Mesendoderm (in vitro differentiated cells): ENCODE measurements around the gene TSSK2. TPM values are rescaled to one million over a fixed set of nuclear protein-coding genes. Genes with fewer than 3 reads are reported as not detected.
"Not testable (repeated sequence)": the region's sequence is repeated elsewhere in the genome, so short reads cannot be mapped to it uniquely, and the experiment has no call there.

Experiments
- DNase-seq: peaks from one replicate; pipeline ENCODE4 v3.0.0; 2013
- H2AK5ac ChIP-seq: 2 replicates; pipeline ENCODE4 v1.6.1; 2013; ENCODE audit warnings: low read length, inconsistent platforms
- H2BK120ac ChIP-seq: 2 replicates; pipeline ENCODE4 v1.6.1; 2013; ENCODE audit warnings: low read depth, mild to moderate bottlenecking, low read length, moderate library complexity, mixed read lengths
- H2BK15ac ChIP-seq: replicated peaks from 2 replicates; pipeline ENCODE4 v1.6.1; 2013; ENCODE audit warnings: low read depth, mild to moderate bottlenecking, moderate library complexity
- H2BK5ac ChIP-seq: 2 replicates; pipeline ENCODE4 v1.6.1; 2013; ENCODE audit warnings: low read length, inconsistent platforms
- H3K18ac ChIP-seq: 2 replicates; pipeline ENCODE4 v1.6.1; 2013; ENCODE audit warnings: mild to moderate bottlenecking, low read length, mixed read lengths
- H3K23ac ChIP-seq: one replicate; pipeline ENCODE4 v1.6.1; 2013; ENCODE audit warnings: low read length
- H3K27ac ChIP-seq: 2 replicates; pipeline ENCODE4 v1.5.1; 2013; ENCODE audit warnings: low read depth, mild to moderate bottlenecking, inconsistent platforms, low read length, moderate library complexity
- H3K27me3 ChIP-seq: 2 replicates; pipeline ENCODE4 v1.6.1; 2013; ENCODE audit warnings: low read length, control low read depth, mild to moderate bottlenecking, inconsistent platforms; ENCODE audit not compliant: insufficient read depth, poor library complexity
- H3K36me3 ChIP-seq: 2 replicates; pipeline ENCODE4 v1.6.1; 2013; ENCODE audit warnings: low read length, inconsistent platforms; ENCODE audit not compliant: control insufficient read depth, insufficient read depth
- H3K4ac ChIP-seq: one replicate; pipeline ENCODE4 v1.6.1; 2013; ENCODE audit warnings: low read depth, mild to moderate bottlenecking, low read length, moderate library complexity
- H3K4me1 ChIP-seq: 2 replicates; pipeline ENCODE4 v1.6.1; 2013; ENCODE audit warnings: low read depth, low read length, inconsistent platforms; ENCODE audit not compliant: control insufficient read depth
- H3K4me2 ChIP-seq: 2 replicates; pipeline ENCODE4 v1.6.1; 2013; ENCODE audit warnings: low read length
- H3K4me3 ChIP-seq: 2 replicates; pipeline ENCODE4 v1.5.1; 2013; ENCODE audit warnings: mild to moderate bottlenecking, low read length
- H3K56ac ChIP-seq: one replicate; pipeline ENCODE4 v1.6.1; 2013; ENCODE audit warnings: low read length
- H3K79me1 ChIP-seq: 2 replicates; pipeline ENCODE4 v1.6.1; 2013; ENCODE audit warnings: low read length, inconsistent platforms
- H3K79me2 ChIP-seq: 2 replicates; pipeline ENCODE4 v1.6.1; 2013; ENCODE audit warnings: mild to moderate bottlenecking, low read length; ENCODE audit not compliant: control insufficient read depth, insufficient read depth
- H3K9ac ChIP-seq: 2 replicates; pipeline ENCODE4 v1.6.1; 2013; ENCODE audit warnings: low read length, inconsistent platforms
- H4K5ac ChIP-seq: one replicate; pipeline ENCODE4 v1.6.1; 2013; ENCODE audit warnings: low read length
- H4K8ac ChIP-seq: one replicate; pipeline ENCODE4 v1.6.1; 2013; ENCODE audit warnings: low read depth, mild to moderate bottlenecking, control low read depth, low read length, moderate library complexity
- WGBS: extraction: QIAGEN DNeasy Blood & Tissue Kit; methylation state at CpG from one replicate; pipeline ENCODE4 v1.1.7; 2013; ENCODE audit warnings: low lambda C conversion rate, missing lambda C conversion rate; ENCODE audit not compliant: insufficient coverage; ENCODE audit errors: extremely low coverage; 5-methylcytosine and 5-hydroxymethylcytosine counted together
- polyA plus RNA-seq, 2 experiments: library from polyadenylated mRNA; stranded (reverse); fragments of 200-250 nt; gene quantifications; one replicate each; pipeline ENCODE4 v1.2.3, GENCODE V29; 2013

TSSK2 gene
- polyA plus RNA-seq (2013, experiment 1 of 2): not detected
- not detected for polyA plus RNA-seq (2013, experiment 2 of 2)

DNA sequence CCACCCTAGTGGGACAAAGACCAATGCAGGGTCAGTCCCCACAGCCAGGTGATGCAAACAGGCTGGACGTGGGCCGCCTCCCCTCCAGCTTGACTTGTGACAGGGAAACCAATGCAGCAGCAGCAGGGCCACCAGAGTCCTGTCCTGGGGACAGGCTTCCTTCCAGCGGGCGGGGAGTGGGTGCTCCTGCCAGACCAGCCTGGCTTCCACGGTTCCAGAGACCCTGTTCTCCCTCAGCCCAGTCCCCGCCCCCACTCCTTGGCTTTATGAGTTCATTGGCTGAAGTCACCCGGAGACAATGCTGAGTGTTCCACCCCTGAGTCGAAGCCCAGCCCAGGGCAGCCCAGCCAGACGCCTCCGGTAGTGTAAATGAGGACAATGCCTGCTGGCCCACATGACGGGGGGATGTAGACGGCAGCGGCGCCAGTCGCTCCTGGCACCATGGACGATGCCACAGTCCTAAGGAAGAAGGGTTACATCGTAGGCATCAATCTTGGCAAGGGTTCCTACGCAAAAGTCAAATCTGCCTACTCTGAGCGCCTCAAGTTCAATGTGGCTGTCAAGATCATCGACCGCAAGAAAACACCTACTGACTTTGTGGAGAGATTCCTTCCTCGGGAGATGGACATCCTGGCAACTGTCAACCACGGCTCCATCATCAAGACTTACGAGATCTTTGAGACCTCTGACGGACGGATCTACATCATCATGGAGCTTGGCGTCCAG, at the start of gene TSSK2:
Gene TSSK2 (plus strand): TSS at position 350 of the 726 bp plus-strand sequence. CDS start 92 bp downstream, at position 442.
- Histone ChIP-seq H2BK15ac (no peak within 1 kb of the TSS), H2BK120ac (no peak within 1 kb of the TSS), H3K27ac (no peak within 1 kb of the TSS), H2AK5ac (no peak within 1 kb of the TSS), H2BK5ac (no peak within 1 kb of the TSS), H4K5ac (no peak within 1 kb of the TSS), H3K18ac (no peak within 1 kb of the TSS), H3K79me2 (no peaks in the 10 kb centered on the region), H3K9ac (no peak within 1 kb of the TSS), H3K36me3 (peaks cover 1% of the 10 kb centered on the region), H3K79me1 (no peaks in the 10 kb centered on the region), H3K27me3 (no peaks in the 10 kb centered on the region), H3K4ac (no peak within 1 kb of the TSS), H3K4me2 (no peak within 1 kb of the TSS), H4K8ac (no peak within 1 kb of the TSS), H3K4me1 (no peaks in the 10 kb centered on the region), H3K56ac (no peak within 1 kb of the TSS), H3K23ac (no peak within 1 kb of the TSS), H3K4me3 (no peak within 1 kb of the TSS)
- no CpG with 5 or more reads among the region's 27 CpGs for WGBS
- DNase-seq: no peak

DNA sequence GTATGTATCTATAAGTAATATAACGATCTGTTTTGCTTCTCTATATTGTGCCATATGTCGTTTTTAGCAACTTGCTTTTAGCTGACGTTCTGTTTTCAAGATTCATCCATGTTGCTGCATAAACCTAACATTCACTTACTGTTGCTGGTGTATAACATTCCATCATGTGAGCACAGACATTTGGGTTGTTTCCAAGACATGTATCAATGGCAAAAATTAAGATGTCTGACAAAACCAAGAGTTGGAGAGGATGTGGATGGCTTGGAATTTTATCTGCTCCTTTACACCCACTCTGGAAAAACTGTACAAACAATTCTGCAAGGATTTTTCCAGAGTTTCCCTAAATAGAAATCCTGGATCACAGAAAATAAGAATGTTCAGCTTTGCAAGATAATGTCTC, 49.8 kb upstream of the TSSK2 start:
- Histone ChIP-seq H3K9ac (no peak overlapping the region), H2BK15ac (no peak overlapping the region), H3K79me2 (peaks cover under 1% of the 10 kb centered on the region), H3K27ac (no peak overlapping the region), H3K79me1 (peaks cover under 1% of the 10 kb centered on the region), H3K18ac (no peak overlapping the region), H3K56ac (no peak overlapping the region), H4K8ac (no peak overlapping the region), H3K23ac (no peak overlapping the region), H2BK5ac (no peak overlapping the region), H3K4me1 (peaks cover 3% of the 10 kb centered on the region), H3K4me3 (no peak overlapping the region), H2AK5ac (no peak overlapping the region), H3K4ac (no peak overlapping the region), H2BK120ac (no peak overlapping the region), H3K36me3 (no peaks in the 10 kb centered on the region), H4K5ac (no peak overlapping the region), H3K27me3 (no peaks in the 10 kb centered on the region), H3K4me2 (no peak overlapping the region)
- WGBS: no CpG with 5 or more reads among the region's 3 CpGs
- no peak for DNase-seq

DNA sequence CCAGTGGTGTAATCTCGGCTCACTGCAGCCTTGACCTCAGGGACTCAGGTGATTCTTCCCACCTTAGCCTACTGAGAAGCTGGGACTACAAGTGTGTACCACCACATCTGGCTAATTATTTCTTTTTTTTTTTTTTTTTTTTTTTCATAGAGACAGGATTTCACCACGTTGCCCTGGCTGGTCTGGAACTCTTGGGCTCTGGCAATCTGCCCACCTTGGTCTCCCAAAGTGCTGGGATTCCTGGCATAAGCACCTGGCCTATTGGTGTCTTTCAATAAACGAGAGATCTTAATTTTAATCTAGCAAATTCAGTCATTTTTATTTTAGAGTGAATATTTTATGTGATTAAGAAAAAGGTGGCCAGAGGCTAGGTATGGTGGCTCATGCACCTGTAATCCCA, 49.0 kb upstream of the TSSK2 start:
- no peak overlapping the region for H4K5ac ChIP-seq
- WGBS: no CpG with 5 or more reads among the region's 3 CpGs
- no peak overlapping the region for H2BK15ac ChIP-seq
- H2BK120ac ChIP-seq: no peak overlapping the region
- H3K18ac ChIP-seq: no peak overlapping the region
- no peak overlapping the region for H4K8ac ChIP-seq
- DNase-seq: no peak
- H3K36me3 ChIP-seq: no peaks in the 10 kb centered on the region
- no peak overlapping the region for H3K4me2 ChIP-seq
- no peaks in the 10 kb centered on the region for H3K27me3 ChIP-seq
- H3K56ac ChIP-seq: no peak overlapping the region
- no peak overlapping the region for H3K4ac ChIP-seq
- H2BK5ac ChIP-seq: no peak overlapping the region
- no peak overlapping the region for H3K4me3 ChIP-seq
- peaks cover 3% of the 10 kb centered on the region for H3K79me2 ChIP-seq
- H3K4me1 ChIP-seq: peaks cover 4% of the 10 kb centered on the region
- no peak overlapping the region for H3K9ac ChIP-seq
- H3K23ac ChIP-seq: no peak overlapping the region
- peaks cover 4% of the 10 kb centered on the region for H3K79me1 ChIP-seq
- no peak overlapping the region for H3K27ac ChIP-seq
- no peak overlapping the region for H2AK5ac ChIP-seq

DNA sequence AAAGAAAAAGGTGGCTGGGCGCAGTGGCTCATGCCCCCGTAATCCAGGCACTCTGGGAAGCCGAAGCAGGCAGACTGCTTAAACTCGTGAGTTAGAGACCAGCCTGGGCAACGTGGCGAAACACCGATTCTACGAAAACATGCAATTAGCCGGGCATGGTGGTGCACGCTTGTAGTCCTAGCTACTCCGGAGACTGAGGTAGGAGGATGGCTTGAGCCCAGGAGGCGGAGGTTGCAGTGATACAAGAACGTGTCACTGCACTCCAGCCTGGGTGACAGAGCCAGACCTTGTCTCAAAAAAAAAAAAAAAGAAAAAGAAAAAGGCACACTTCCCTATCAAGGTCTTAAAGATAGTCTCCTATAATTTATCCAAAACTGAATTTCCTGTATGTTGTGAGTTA, 48.3 kb upstream of the TSSK2 start:
- no peak for DNase-seq
- Histone ChIP-seq H2AK5ac (no peak overlapping the region), H3K4ac (no peak overlapping the region), H3K36me3 (no peaks in the 10 kb centered on the region), H3K4me3 (no peak overlapping the region), H3K27ac (no peak overlapping the region), H2BK15ac (no peak overlapping the region), H3K79me1 (peaks cover 4% of the 10 kb centered on the region), H4K8ac (no peak overlapping the region), H3K56ac (no peak overlapping the region), H3K27me3 (no peaks in the 10 kb centered on the region), H4K5ac (no peak overlapping the region), H3K18ac (no peak overlapping the region), H2BK5ac (no peak overlapping the region), H2BK120ac (no peak overlapping the region), H3K9ac (no peak overlapping the region), H3K23ac (no peak overlapping the region), H3K79me2 (peaks cover 3% of the 10 kb centered on the region), H3K4me1 (peaks cover 4% of the 10 kb centered on the region), H3K4me2 (no peak overlapping the region)
- WGBS: no CpG with 5 or more reads among the region's 13 CpGs

DNA sequence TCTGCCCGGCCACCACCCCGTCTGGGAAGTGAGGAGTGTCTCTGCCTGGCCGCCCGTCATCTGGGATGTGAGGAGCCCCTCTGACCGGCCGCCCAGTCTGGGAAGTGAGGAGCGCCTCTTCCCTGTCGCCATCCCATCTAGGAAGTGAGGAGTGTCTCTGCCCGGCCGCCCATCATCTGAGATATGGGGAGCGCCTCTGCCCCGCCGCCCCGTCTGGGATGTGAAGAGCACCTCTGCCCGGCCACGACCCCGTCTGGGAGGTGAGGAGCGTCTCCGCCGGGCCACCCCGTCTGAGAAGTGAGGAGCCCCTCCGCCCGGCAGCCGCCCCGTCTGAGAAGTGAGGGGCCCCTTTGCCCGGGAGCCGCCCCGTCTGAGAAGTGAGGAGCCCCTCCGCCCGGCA, 47.0 kb upstream of the TSSK2 start:
- H2BK120ac ChIP-seq, H3K27ac ChIP-seq, H3K27me3 ChIP-seq, H3K79me2 ChIP-seq, H2AK5ac ChIP-seq, H3K79me1 ChIP-seq, H3K4ac ChIP-seq, H3K23ac ChIP-seq, H4K5ac ChIP-seq, H3K18ac ChIP-seq, H3K36me3 ChIP-seq, H2BK5ac ChIP-seq, H3K4me3 ChIP-seq, H3K56ac ChIP-seq, DNase-seq, H2BK15ac ChIP-seq, H3K4me1 ChIP-seq, H4K8ac ChIP-seq, H3K4me2 ChIP-seq, H3K9ac ChIP-seq: not testable (repeated sequence)
- no CpG with 5 or more reads among the region's 30 CpGs for whole genome bisulfite sequencing

DNA sequence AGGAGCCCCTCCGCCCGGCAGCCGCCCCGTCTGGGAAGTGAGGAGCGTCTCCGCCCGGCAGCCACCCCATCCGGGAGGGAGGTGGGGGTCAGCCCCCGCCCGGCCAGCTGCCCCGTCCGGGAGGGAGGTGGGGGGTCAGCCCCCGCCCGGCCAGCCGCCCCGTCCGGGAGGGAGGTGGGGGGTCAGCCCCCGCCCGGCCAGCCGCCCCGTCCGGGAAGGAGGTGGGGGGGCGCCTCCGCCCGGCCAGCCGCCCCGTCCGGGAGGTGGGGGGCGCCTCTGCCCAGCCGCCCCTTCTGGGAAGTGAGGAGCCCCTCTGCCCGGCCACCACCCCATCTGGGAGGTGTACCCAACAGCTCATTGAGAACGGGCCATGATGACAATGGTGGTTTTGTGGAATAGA, 46.5 kb upstream of the TSSK2 start:
- H3K27ac ChIP-seq, H2BK5ac ChIP-seq, H3K9ac ChIP-seq, H3K23ac ChIP-seq, H2BK15ac ChIP-seq, H3K4ac ChIP-seq, H2AK5ac ChIP-seq, H4K5ac ChIP-seq, H3K27me3 ChIP-seq, H2BK120ac ChIP-seq, DNase-seq, H3K4me1 ChIP-seq, H3K4me3 ChIP-seq, H4K8ac ChIP-seq, H3K4me2 ChIP-seq, H3K56ac ChIP-seq, H3K36me3 ChIP-seq, H3K79me2 ChIP-seq, H3K18ac ChIP-seq: not testable (repeated sequence)
- no CpG with 5 or more reads among the region's 32 CpGs for WGBS
- H3K79me1 ChIP-seq: peaks cover 11% of the 10 kb centered on the region
